GM23338 (cell line): ENCODE results near the gene AGER. TPM values are rescaled to one million over a fixed set of nuclear protein-coding genes. Genes with fewer than 3 reads are reported as not detected.
A peak's percentile ranks its signal among the peaks of the same experiment; 100 is the strongest.

ENCODE experiments used
- ATAC-seq: fragments of 200-7000 bp; cut with Tn5 transposase; 3 replicates; pipeline ENCODE4 v1.9.1; 2020
- DNase-seq: peaks from one replicate; pipeline ENCODE4 v3.0.0-alpha.2; 2015; ENCODE audit warnings: low spot score
- H2AFZ ChIP-seq: fragments of 200-600 bp; sonication (generic); 2 replicates; pipeline ENCODE4 v1.8.0; 2016; ENCODE audit warnings: antibody characterized with exemption, mild to moderate bottlenecking, moderate library complexity
- H3F3A ChIP-seq: fragments of 200-600 bp; sonication (generic); replicated peaks from 2 replicates; pipeline ENCODE4 v1.8.0; 2017; ENCODE audit warnings: antibody characterized with exemption, mixed run types, low read depth
- H3K27ac ChIP-seq: fragments of 200-600 bp; sonication (generic); 2 replicates; pipeline ENCODE4 v1.6.1; 2016; ENCODE audit warnings: low read depth
- H3K27me3 ChIP-seq: fragments of 200-600 bp; sonication (generic); 2 replicates; pipeline ENCODE4 v1.8.0; 2016; ENCODE audit warnings: mild to moderate bottlenecking, mixed run types, moderate library complexity; ENCODE audit not compliant: insufficient read depth
- H3K36me3 ChIP-seq: fragments of 200-600 bp; sonication (generic); 2 replicates; pipeline ENCODE4 v1.8.0; 2016; ENCODE audit warnings: mild to moderate bottlenecking; ENCODE audit not compliant: insufficient read depth
- H3K4me1 ChIP-seq: fragments of 200-600 bp; sonication (generic); 2 replicates; pipeline ENCODE4 v1.8.0; 2016; ENCODE audit warnings: mild to moderate bottlenecking, moderate library complexity; ENCODE audit not compliant: insufficient read depth
- H3K4me2 ChIP-seq: fragments of 200-600 bp; sonication (generic); 2 replicates; pipeline ENCODE4 v1.7.1; 2017; ENCODE audit warnings: mixed run types
- H3K4me3 ChIP-seq: fragments of 200-600 bp; sonication (generic); 2 replicates; pipeline ENCODE4 v1.6.1; 2016; ENCODE audit warnings: mixed run types
- H3K79me2 ChIP-seq: fragments of 200-600 bp; sonication (generic); replicated peaks from 2 replicates; pipeline ENCODE4 v1.8.0; 2017; ENCODE audit warnings: mild to moderate bottlenecking; ENCODE audit not compliant: insufficient read depth
- H3K9me2 ChIP-seq: fragments of 200-600 bp; sonication (generic); 2 replicates; pipeline ENCODE4 v1.8.0; 2017; ENCODE audit not compliant: insufficient read depth
- H4K20me1 ChIP-seq: fragments of 200-600 bp; sonication (generic); replicated peaks from 2 replicates; pipeline ENCODE4 v1.8.0; 2017; ENCODE audit warnings: mild to moderate bottlenecking; ENCODE audit not compliant: insufficient read depth
- H3K27ac Mint-ChIP-seq: 2 replicates; pipeline ENCODE4 v1.8.0; 2020; ENCODE audit warnings: inconsistent platforms, mild to moderate bottlenecking, moderate library complexity, mixed read lengths
- H3K27me3 Mint-ChIP-seq: 3 replicates; pipeline ENCODE4 v1.8.0; 2022; ENCODE audit warnings: low read depth, mild to moderate bottlenecking, moderate library complexity, mixed read lengths, inconsistent platforms; ENCODE audit not compliant: insufficient read depth, poor library complexity
- H3K36me3 Mint-ChIP-seq: 3 replicates; pipeline ENCODE4 v1.8.0; 2021; ENCODE audit warnings: low read depth, mild to moderate bottlenecking, inconsistent platforms, moderate library complexity, mixed read lengths
- H3K4me1 Mint-ChIP-seq: 3 replicates; pipeline ENCODE4 v1.8.0; 2020; ENCODE audit warnings: mild to moderate bottlenecking, inconsistent platforms, mixed read lengths
- H3K4me3 Mint-ChIP-seq: 3 replicates; pipeline ENCODE4 v1.8.0; 2021; ENCODE audit warnings: moderate library complexity, mild to moderate bottlenecking, inconsistent platforms, mixed read lengths
- H3K9me3 Mint-ChIP-seq: 3 replicates; pipeline ENCODE4 v1.8.0; 2020; ENCODE audit warnings: moderate library complexity, mild to moderate bottlenecking, inconsistent platforms, mixed read lengths
- CREB1 ChIP-seq: fragments of 250-450 bp; sonication (Bioruptor Pico); IDR thresholded peaks from 2 replicates; pipeline ENCODE4 v1.5.0; 2020; ENCODE audit warnings: low read depth, mild to moderate bottlenecking, moderate library complexity
- ETS1 ChIP-seq: IDR thresholded peaks from 2 replicates; pipeline ENCODE4 v1.6.1; 2016; ENCODE audit warnings: antibody characterized with exemption
- EZH2 ChIP-seq: fragments of 200-600 bp; sonication (generic); IDR thresholded peaks from one replicate; pipeline ENCODE4 v1.8.0; 2017; ENCODE audit warnings: antibody characterized with exemption, mild to moderate bottlenecking, low read depth; ENCODE audit not compliant: unreplicated experiment
- JUNB ChIP-seq: IDR thresholded peaks from one replicate; pipeline ENCODE4 v1.6.1; 2016; ENCODE audit warnings: antibody characterized with exemption; ENCODE audit not compliant: unreplicated experiment
- NANOG ChIP-seq: IDR thresholded peaks from 2 replicates; pipeline ENCODE4 v1.6.1; 2016; ENCODE audit warnings: antibody characterized with exemption, borderline replicate concordance
- STAT1 ChIP-seq: IDR thresholded peaks from one replicate; pipeline ENCODE4 v1.6.1; 2016; ENCODE audit warnings: antibody characterized with exemption; ENCODE audit not compliant: unreplicated experiment
- ZNF331 ChIP-seq: fragments of 250-450 bp; sonication (Bioruptor Pico); IDR thresholded peaks from 2 replicates; pipeline ENCODE4 v1.5.0; 2020; ENCODE audit warnings: low read depth, mild to moderate bottlenecking, moderate library complexity
- polyA plus RNA-seq: library from polyadenylated mRNA; unstranded; fragments of >200 nt; fragmentation: Nextera tagmentation; extraction: Ambion mirVana; gene quantifications from 2 replicates; pipeline ENCODE4 v1.2.1, GENCODE V29; 2016
- total RNA-seq: library from RNA; depleted of rRNA; stranded (reverse); fragments of >200 nt; shearing (Covaris generic); gene quantifications from 2 replicates; pipeline ENCODE4 v1.2.3, GENCODE V29; 2014
- TF ChIP-seq, protein P1 (sequence below), 2 experiments: fragments of 200-600 bp in 1 of 2; sonication (generic) in 1 of 2; conservative IDR thresholded peaks; 2 replicates each; pipeline versions ENCODE4 v1.5.1 to v1.6.1; 2016 to 2017; ENCODE audit warnings: antibody characterized with exemption in 2 of 2, low read depth in 2 of 2, mild to moderate bottlenecking in 2 of 2, moderate library complexity in 1 of 2
- TF ChIP-seq, protein P2 (sequence below): fragments of 250-450 bp; sonication (Bioruptor Pico); IDR thresholded peaks from 2 replicates; pipeline ENCODE4 v1.5.0; 2020; ENCODE audit warnings: mild to moderate bottlenecking, moderate library complexity

Gene AGER
- total and polyA plus RNA-seq, 2 experiments from 2014 or later = 2.3 to 3.4 TPM

- Histone ChIP-seq H3K27me3 (peaks cover 44% of the 10 kb centered on the region), H4K20me1 (0 out of 2 replicates have a peak, but pooled peaks cover 5% of the 10 kb centered on the region), H2AFZ (peak overlapping the region; percentile 99), H3F3A (peaks cover 9% of the 10 kb centered on the region), H3K36me3 (no peaks in the 10 kb centered on the region), H3K79me2 (no peaks in the 10 kb centered on the region), H3K9me2 (no peaks in the 10 kb centered on the region; the same call in 1 of the 2 replicates), H3K4me3 (peak overlapping the region; percentile 100), H3K4me2 (peak overlapping the region; percentile 97), H3K27ac (no peak overlapping the region), H3K4me1 (peaks cover 41% of the 10 kb centered on the region)
- DNase-seq (peak; percentile 91), ATAC-seq (peak; percentile 11)
- no peak overlapping the region for H3K27ac Mint-ChIP-seq
- H3K36me3 Mint-ChIP-seq = peaks cover under 1% of the 10 kb centered on the region; the same call in 1 of the 3 replicates
- H3K4me1 Mint-ChIP-seq = peaks cover 63% of the 10 kb centered on the region
- no peaks in the 10 kb centered on the region; the same call in 2 of the 3 replicates for H3K9me3 Mint-ChIP-seq
- H3K4me3 Mint-ChIP-seq = peak overlapping the region; percentile 94
- H3K27me3 Mint-ChIP-seq = peaks cover 47% of the 10 kb centered on the region
- TF ChIP-seq CREB1 (CRISPR knock-in tag) (no peak), NANOG (no peak), STAT1 (no peak), JUNB (no peak)
- TF ChIP-seq, protein P1, sequence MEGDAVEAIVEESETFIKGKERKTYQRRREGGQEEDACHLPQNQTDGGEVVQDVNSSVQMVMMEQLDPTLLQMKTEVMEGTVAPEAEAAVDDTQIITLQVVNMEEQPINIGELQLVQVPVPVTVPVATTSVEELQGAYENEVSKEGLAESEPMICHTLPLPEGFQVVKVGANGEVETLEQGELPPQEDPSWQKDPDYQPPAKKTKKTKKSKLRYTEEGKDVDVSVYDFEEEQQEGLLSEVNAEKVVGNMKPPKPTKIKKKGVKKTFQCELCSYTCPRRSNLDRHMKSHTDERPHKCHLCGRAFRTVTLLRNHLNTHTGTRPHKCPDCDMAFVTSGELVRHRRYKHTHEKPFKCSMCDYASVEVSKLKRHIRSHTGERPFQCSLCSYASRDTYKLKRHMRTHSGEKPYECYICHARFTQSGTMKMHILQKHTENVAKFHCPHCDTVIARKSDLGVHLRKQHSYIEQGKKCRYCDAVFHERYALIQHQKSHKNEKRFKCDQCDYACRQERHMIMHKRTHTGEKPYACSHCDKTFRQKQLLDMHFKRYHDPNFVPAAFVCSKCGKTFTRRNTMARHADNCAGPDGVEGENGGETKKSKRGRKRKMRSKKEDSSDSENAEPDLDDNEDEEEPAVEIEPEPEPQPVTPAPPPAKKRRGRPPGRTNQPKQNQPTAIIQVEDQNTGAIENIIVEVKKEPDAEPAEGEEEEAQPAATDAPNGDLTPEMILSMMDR (conservative IDR thresholded peaks at IDR 0.05; ENCODE audit: low read depth in 2 of 2) = peak; percentile 7 to 31; a peak in 2 of 4 replicates
Measured at GRCh38 chr6:32149932-32150870, 33.9 kb downstream of the AGER start.

DNA sequence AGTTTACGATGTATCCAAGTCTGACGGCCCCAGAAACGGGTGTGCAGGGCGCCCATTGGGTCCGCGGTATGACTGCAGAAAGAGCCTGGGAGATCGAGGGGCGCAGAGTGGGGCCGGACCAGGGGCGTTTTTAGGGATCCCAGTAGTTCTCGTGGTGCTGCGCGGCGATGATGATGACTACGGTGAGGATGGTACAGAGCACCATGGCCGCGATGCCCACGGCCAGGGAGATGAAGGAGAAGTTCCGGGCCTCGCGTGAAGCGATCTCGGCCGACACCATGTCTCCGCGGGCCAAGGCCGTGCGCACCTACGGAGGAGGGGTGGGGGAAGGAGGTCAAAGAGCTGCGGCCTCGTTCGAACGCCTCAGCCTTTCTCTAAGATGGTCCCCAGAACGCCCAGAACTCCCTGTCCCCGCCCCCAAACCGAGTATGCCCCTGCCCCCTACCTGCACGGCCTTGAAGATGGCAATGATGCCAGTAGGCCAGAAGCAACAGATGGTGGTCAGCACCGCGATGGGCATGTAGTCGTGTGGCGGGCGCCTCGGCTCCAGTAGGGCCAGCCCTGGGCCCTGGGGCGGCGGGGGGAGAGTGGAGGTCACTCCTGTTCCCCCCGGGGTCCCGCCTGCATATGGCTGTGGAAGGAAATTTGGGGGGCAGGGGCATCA lies 34.8 kb downstream of the AGER start:
- Mint-ChIP-seq H3K36me3 (no peaks in the 10 kb centered on the region), H3K27ac (no peak overlapping the region), H3K4me3 (peak overlapping the region; percentile 92), H3K27me3 (peaks cover 45% of the 10 kb centered on the region), H3K9me3 (no peaks in the 10 kb centered on the region; the same call in 2 of the 3 replicates), H3K4me1 (peaks cover 57% of the 10 kb centered on the region)
- Histone ChIP-seq H3K4me1 (peaks cover 41% of the 10 kb centered on the region), H3K4me2 (peak overlapping the region; percentile 97), H4K20me1 (0 out of 2 replicates have a peak, but pooled peaks cover 5% of the 10 kb centered on the region), H3K9me2 (no peaks in the 10 kb centered on the region; the same call in 1 of the 2 replicates), H3K4me3 (peak overlapping the region; percentile 100), H3K79me2 (no peaks in the 10 kb centered on the region), H3F3A (peaks cover 9% of the 10 kb centered on the region), H3K27ac (no peak overlapping the region), H3K36me3 (no peaks in the 10 kb centered on the region), H3K27me3 (peaks cover 44% of the 10 kb centered on the region), H2AFZ (peak overlapping the region; percentile 92)
- DNase-seq = peak; percentile 73
- peak; percentile 6 for ATAC-seq
- TF ChIP-seq ZNF331 (no peak), JUNB (no peak), ETS1 (no peak), STAT1 (no peak), EZH2 (no peak)
- TF ChIP-seq, protein P2, sequence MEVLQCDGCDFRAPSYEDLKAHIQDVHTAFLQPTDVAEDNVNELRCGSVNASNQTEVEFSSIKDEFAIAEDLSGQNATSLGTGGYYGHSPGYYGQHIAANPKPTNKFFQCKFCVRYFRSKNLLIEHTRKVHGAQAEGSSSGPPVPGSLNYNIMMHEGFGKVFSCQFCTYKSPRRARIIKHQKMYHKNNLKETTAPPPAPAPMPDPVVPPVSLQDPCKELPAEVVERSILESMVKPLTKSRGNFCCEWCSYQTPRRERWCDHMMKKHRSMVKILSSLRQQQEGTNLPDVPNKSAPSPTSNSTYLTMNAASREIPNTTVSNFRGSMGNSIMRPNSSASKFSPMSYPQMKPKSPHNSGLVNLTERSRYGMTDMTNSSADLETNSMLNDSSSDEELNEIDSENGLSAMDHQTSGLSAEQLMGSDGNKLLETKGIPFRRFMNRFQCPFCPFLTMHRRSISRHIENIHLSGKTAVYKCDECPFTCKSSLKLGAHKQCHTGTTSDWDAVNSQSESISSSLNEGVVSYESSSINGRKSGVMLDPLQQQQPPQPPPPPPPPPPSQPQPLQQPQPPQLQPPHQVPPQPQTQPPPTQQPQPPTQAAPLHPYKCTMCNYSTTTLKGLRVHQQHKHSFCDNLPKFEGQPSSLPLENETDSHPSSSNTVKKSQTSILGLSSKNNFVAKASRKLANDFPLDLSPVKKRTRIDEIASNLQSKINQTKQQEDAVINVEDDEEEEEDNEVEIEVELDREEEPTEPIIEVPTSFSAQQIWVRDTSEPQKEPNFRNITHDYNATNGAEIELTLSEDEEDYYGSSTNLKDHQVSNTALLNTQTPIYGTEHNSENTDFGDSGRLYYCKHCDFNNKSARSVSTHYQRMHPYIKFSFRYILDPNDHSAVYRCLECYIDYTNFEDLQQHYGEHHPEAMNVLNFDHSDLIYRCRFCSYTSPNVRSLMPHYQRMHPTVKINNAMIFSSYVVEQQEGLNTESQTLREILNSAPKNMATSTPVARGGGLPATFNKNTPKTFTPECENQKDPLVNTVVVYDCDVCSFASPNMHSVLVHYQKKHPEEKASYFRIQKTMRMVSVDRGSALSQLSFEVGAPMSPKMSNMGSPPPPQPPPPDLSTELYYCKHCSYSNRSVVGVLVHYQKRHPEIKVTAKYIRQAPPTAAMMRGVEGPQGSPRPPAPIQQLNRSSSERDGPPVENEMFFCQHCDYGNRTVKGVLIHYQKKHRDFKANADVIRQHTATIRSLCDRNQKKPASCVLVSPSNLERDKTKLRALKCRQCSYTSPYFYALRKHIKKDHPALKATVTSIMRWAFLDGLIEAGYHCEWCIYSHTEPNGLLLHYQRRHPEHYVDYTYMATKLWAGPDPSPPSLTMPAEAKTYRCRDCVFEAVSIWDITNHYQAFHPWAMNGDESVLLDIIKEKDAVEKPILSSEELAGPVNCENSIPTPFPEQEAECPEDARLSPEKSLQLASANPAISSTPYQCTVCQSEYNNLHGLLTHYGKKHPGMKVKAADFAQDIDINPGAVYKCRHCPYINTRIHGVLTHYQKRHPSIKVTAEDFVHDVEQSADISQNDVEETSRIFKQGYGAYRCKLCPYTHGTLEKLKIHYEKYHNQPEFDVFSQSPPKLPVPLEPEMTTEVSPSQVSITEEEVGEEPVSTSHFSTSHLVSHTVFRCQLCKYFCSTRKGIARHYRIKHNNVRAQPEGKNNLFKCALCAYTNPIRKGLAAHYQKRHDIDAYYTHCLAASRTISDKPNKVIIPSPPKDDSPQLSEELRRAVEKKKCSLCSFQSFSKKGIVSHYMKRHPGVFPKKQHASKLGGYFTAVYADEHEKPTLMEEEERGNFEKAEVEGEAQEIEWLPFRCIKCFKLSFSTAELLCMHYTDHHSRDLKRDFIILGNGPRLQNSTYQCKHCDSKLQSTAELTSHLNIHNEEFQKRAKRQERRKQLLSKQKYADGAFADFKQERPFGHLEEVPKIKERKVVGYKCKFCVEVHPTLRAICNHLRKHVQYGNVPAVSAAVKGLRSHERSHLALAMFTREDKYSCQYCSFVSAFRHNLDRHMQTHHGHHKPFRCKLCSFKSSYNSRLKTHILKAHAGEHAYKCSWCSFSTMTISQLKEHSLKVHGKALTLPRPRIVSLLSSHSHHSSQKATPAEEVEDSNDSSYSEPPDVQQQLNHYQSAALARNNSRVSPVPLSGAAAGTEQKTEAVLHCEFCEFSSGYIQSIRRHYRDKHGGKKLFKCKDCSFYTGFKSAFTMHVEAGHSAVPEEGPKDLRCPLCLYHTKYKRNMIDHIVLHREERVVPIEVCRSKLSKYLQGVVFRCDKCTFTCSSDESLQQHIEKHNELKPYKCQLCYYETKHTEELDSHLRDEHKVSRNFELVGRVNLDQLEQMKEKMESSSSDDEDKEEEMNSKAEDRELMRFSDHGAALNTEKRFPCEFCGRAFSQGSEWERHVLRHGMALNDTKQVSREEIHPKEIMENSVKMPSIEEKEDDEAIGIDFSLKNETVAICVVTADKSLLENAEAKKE (CRISPR knock-in tag) = no peak
